GM18498 (cell line): ENCODE data around the gene CCDC169.
"Not testable (repeated sequence)": the region's sequence is repeated elsewhere in the genome, so short reads cannot be mapped to it uniquely, and the experiment has no call there.

Experiments used
- ATAC-seq: cut with Tn5 transposase; IDR thresholded peaks from one replicate; pipeline ENCODE4 v1.9.1; 2021; ENCODE audit warnings: mild to moderate bottlenecking, moderate library complexity; ENCODE audit not compliant: unreplicated experiment

The CCDC169 gene

DNA sequence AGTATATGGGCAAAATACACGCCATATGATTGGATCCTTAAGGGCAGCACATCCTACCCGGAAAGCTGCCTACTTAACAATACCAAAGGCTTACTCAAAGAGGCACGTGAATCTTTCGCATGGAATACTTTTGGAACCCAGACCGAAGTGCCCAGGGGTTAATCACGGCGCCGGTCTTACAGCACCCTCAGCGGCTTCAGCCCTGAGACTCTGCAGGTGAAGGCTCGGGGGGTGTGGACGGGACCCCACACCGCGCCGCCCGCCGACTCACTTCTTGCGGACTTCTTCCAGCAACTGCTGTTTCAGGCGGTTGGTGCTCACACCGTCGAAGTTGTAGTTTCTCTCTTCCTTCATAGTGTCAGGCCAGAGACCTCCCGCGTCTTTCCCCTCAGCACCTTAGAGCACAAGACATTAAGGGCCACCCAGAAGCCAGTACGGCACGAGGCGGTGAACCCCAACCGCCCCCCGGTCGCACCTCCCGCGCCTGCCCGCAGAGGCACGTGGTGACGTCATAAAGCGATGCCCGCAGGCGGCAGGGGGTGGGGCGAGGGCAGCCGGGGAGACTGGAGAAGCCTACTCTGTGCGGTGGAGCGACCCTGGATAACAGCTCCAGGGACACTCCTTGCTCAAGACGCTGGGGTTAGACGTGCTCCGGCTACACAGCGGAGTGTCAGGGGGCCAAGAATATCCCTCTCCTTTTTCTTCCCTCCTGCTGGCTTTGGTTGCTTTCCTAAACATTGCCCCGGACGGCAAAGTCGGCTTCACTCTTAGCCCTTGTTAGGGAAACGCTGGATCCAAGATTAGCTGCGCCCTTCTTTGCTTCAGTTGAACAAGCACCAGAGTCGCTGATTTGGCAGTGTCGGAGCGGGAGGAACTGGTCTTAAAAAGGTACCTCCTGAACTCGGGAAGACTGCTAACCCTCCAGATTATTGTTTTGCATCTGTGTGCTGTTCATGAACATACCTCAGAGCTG, at the start of gene CCDC169:
Gene CCDC169 (minus strand): TSS at position 449 of the 973 bp plus-strand sequence. CDS start 95 bp downstream, at position 354.
- peak; percentile 88 for ATAC-seq

GRCh38 chr13:36346222-36347083, 48.8 kb upstream of the CCDC169 start, which contains the start of gene SPART:
Gene SPART (minus strand): TSS chr13:36346394. CDS start chr13:36335830, 10,564 bp downstream.
- peak; percentile 93 for ATAC-seq

DNA sequence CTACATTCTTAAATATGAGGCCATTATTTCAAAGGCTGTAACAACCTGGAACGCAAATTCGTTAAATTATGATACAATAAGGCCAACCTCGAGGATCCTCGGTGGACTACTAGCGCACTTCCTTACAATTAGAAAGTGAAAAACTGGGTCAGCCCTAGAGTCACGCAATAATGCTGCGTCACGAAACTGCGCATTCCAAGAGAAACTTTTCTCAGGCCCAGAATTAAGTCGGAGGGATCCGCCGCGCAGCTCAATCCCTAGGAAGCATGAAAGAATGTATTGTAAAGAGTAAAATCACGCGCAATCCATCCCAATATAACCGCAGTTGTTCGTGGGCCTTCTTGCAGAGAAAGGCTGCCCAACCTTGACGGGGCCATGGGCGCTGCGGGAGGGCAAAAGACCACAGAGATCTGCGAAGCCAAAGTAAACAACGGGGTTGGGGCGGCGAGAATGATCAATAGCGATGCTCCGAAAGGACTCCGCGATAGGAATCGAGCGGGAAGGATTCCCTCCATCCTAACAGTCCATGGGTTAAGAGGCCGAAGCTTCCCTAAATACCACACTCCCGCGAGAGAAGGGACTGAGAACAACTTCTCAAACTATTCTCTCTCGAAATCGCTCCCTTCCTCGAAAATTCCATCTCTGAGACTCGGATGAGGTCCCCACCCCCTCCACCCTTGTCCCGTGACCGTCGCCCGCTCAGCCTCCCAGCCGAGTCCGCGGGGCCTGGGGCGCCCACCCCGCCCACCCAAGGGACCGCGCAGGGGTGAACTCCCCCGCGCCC, 48.0 kb upstream of the CCDC169 start:
- ATAC-seq = peak; percentile 26

GRCh38 chr13:36344886-36345437, 47.3 kb upstream of the CCDC169 start:
- ATAC-seq = peak; percentile 30

DNA sequence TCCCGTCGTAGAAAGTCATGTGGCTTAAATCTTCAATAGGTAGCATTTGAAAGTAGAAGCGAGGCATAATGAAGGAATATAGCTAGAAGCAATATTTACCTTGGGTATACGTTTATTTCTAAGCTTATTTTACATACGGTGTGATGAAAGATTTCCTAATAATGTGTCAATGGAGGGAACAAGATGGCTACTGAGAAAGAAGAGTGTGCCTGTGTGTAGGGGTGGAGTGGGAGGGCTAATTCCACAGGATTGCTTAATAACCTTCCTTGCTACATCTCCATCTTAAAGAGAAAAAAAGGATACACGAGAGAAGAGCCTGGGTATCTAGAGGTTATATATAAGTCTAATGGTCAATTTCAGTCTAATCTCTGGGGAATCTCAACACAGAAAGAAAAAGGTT, 46.6 kb upstream of the CCDC169 start:
- no peak for ATAC-seq

DNA sequence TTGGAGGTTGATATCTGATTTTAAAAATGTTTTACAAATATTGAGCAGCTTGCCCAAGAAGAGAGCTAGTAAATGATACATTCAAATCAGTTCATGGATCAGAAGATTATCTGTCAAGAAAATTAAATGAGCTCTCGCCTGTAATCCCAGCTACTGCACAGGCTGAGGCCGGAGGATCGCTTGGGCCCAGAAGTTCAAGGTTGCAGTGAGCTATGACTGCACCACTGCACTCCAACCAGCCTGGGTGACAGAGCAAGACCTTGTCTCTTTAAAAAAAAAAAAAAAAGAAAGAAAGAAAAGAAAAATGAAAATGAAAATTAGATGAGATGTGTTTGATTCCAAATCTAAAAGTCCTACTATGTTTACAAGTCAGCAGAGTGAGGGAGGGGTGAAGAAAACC, 46.2 kb upstream of the CCDC169 start:
- ATAC-seq = no peak

- no peak for ATAC-seq
Measured at GRCh38 chr13:36342715-36343114, 45.1 kb upstream of the CCDC169 start.

DNA sequence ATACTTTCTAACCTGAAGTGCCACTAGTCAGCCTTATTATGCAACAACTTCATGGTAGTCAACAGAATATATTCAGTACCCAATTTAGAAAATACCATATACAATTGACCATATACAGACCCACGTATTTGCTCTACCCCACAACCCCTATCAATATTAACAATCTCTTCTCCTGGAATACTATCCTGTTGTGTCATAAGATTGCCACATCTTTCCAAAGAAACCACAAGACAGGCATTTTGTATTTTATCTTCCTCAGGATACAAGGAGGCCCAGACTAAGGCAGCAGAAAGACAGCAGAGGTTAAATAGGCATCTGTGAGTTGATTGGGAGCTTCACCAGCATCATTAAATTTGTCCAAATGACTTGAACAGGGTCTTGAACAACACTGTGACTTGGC, 44.1 kb upstream of the CCDC169 start:
- no peak for ATAC-seq

- ATAC-seq = no peak
Measured at GRCh38 chr13:36339600-36340155, 42.1 kb upstream of the CCDC169 start.

DNA sequence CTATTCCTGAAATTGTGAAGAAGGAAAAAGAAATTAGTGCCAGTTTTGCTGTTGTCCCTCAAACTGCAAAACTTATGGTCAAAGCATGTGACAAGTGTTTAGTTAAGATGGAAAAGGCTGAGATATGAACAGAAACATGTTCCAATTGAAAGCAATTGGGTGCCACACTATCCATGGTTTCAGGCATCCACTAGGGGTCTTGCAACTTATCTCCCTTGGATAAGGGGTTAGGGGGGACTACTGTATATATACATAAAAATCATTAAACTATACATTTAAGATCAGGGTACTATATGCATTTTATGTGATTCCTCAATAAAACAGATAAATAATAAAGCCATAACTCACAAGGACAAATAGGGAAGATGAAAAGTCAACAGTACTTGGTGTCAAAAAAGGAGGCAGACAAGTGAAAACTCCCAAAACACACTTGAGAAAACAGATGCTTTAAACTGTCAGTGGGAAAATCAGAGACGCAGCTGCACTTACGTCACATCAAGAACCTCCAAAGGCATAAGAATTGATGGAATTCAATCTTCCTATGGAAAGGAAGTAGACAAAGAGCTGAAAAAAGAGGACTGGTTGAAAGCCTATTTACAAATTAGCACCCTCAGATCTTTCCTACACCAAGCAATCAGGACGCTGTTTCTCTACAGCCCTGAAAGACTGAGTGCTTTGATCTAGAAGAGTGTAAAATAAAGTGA, 40.5 kb upstream of the CCDC169 start:
- ATAC-seq = no peak

- ATAC-seq = no peak
Measured at GRCh38 chr13:36332986-36333385, 35.4 kb upstream of the CCDC169 start.

GRCh38 chr13:36332255-36332654, 34.6 kb upstream of the CCDC169 start:
- not testable (repeated sequence) for ATAC-seq

DNA sequence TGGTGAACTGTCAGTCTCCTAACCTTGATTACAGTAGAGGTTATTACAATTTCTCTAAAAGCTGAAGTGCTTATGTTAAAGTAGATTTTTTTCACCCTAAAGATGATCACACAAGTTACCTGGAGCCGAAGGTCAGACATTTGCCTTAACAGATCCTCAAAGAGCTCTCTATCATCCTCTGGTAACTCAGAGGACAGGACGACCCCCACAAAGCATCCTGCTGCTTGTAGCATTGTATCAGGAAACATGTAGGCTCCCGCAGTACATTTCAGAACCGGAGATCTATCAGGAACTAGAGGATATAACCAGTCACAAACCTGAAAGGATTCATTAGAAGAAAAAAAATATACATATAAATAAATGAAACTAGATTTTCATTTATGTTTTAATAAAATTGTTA, 33.7 kb upstream of the CCDC169 start:
- no peak for ATAC-seq

- ATAC-seq = no peak
Measured at GRCh38 chr13:36329361-36329760, 31.7 kb upstream of the CCDC169 start.

DNA sequence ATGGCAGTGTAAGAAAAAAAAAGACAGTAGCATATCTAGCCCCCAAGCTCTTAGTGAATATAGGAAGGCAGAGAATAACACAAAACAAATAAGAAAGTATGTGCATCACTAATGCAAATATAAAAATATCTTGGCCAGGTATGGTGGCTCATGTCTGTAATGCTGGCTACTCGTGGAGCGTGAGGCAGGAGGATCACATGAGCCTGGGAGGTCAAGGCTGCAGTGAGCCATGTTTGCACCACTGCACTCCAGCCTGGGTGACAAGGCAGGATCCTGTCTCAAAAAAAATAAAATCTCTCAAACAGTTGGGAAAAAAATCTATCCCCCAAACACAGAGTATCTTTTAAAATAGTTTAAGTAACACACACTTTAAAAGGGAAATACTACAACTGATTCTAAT, 31.2 kb upstream of the CCDC169 start:
- no peak for ATAC-seq

DNA sequence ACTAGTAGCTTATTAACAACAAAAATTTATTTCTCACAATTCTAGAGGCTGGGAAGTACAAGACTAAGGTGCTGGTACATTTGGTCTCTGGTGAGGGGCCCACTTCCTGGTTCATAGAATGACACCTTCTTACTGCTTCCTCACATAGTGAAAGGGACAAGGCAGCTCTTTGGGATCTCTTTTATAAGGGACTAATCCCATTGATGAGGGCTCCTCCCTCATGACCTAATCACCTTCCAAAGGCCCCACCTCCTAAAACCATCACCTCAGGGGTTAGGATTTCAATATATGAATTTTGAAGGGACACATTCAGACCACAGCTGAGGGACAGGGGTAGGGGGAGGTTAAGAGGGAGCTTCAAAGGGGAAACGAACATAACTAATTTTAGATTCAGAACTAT, 28.3 kb upstream of the CCDC169 start:
- ATAC-seq = no peak

DNA sequence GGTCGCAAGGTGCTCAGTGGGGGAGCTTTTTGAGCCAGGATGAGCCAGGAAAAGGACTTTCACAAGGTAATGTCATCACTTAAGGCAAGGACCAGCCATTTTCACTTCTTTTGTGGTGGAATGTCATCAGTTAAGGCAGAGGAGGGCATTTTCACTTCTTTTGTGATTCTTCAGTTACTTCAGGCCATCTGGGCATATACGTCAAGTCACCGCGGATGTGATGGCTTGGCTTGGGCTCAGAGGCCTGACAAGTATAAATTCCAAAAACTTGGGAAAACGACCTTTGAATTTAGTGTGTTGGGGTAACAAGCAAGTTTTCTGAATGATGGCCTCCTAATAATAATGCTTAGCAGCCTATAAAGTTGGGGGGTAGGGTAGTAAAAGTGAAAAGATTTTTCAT, 27.3 kb upstream of the CCDC169 start:
- not testable (repeated sequence) for ATAC-seq

DNA sequence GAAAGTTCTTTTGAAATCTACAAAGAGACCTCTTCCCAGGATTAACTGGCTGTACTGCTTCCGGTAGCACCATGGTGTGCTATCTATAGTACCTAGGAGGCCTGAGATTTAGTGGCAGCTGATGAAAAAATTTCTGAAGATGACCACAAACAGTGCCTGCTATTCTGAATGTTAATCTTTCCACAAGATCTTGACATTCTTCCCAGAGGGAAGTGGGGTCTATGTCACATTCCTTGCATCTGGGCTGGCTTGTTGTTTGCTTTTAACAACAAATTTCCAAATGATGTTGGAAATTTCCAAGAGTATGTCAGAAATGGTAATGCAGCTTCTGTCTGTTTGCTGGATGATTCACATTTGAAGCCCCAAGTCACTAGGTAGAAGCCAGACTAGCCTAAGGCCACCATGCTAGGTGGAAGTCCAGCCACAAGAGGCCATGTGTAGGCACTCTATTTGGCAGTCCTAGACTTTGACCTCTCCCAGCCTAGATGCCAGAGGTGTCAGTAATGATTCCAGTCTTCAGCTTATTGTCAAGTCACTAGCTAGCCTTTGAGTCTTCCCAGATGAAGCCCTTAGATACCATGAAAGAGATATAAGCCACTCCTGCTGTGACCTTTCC, 26.4 kb upstream of the CCDC169 start:
- ATAC-seq = no peak

DNA sequence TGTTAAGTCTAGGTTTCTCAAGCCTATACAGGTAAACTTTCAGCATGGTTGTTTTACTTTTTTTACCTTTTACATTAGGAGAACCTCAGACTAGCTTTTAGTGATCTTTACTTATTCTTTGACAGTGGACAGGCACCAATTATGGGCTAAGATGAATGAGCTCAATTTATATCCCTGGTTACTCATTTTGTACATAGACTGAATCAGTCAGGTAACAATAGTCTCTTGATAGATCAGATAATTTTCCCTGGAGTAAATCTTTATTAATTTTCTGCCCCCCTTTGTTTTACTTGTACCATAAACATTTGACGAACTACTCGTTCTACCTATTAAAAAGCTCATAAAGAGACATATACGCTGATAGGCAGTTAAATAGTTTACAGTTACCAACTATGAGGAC, 25.8 kb upstream of the CCDC169 start:
- ATAC-seq = no peak
